AG09309 (cell line): Measurements from ENCODE around the gene CAPG.
A peak's percentile ranks its signal among the peaks of the same experiment; 100 is the strongest.

Experiments
- DNase-seq: peaks from one replicate; pipeline ENCODE4 v3.0.0-alpha.2; 2010; ENCODE audit warnings: low read depth
- H3K4me3 ChIP-seq: 2 replicates; pipeline ENCODE4 v1.5.1; 2011; ENCODE audit warnings: mild to moderate bottlenecking, low read depth, low read length, moderate library complexity; ENCODE audit not compliant: control insufficient read depth
- CTCF ChIP-seq: IDR thresholded peaks from 2 replicates; pipeline ENCODE4 v1.5.1; 2011; ENCODE audit warnings: mild to moderate bottlenecking, low read depth, low read length, inconsistent platforms; ENCODE audit not compliant: insufficient read depth, control insufficient read depth; ENCODE audit errors: missing control alignments

The CAPG gene

GRCh38 chr2:85413592-85414420 lies 3.6 kb upstream of the CAPG start:
- no peak for DNase-seq
- no peak for TF ChIP-seq CTCF
- H3K4me3 ChIP-seq: peak overlapping the region; percentile 66

DNA sequence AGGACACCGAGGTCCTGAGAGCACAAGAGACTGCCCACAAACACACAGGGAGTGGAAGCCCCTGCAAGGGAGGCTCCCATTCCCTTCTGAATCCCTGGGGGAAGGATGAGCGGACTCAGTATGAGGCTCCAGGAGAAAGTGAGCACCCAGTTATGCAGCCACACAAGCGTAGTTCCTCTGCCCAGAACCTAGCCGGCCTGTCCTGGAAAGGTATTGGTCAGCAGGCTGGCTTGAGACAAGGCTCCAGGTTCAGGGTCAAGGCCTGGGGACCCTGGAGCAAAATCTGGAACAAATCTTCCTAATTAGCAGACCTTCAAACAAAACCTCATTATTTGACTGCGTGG lies 1.2 kb upstream of the CAPG start:
- no peak for DNase-seq
- H3K4me3 ChIP-seq: no peak overlapping the region
- TF ChIP-seq CTCF: no peak

DNA sequence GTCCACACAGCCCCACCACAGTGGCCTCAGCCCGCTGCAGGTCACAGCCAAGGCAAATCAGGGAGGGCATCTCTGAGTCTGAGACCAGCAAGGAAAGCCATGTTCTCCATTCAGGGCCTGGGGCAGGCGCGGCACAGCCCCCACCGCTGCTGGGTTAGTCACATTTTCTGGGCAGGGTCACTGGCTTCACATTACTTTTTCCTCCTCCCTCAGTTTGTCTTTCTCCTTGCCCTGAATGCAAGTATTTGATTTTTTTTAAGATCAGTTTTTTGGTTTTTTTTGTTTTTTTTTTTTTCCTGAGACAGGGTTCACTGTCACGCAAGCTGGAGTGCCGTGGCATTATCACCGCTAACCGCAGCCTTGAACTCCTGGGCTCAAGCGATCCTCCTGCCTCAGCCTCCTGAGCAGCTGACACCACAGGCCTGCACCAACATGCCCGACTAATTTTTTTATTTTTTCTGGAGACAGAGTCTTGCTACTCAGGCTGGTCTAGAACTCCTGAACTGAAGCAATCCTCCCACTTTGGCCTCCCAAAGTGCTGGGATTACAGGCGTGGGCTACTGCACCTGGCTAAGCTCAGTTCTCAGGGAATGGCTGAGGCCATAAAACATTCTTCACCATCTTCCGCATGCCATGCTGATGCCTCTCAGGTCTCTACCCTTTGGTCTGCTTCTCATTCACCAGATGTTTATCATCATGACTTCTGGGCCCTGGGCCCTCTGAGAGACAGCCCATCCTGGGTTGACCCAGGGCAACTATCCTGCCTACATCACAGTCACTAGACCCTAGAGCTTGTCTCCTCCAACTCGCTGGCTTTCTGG lies 628 bp upstream of the CAPG start:
- TF ChIP-seq CTCF: no peak
- no peak for DNase-seq
- no peak overlapping the region for H3K4me3 ChIP-seq

- peak; percentile 55 for DNase-seq
- no peak for TF ChIP-seq CTCF
- H3K4me3 ChIP-seq: peak overlapping the region; percentile 10
Observed at GRCh38 chr2:85405201-85406059, 4.7 kb downstream of the CAPG start.

DNA sequence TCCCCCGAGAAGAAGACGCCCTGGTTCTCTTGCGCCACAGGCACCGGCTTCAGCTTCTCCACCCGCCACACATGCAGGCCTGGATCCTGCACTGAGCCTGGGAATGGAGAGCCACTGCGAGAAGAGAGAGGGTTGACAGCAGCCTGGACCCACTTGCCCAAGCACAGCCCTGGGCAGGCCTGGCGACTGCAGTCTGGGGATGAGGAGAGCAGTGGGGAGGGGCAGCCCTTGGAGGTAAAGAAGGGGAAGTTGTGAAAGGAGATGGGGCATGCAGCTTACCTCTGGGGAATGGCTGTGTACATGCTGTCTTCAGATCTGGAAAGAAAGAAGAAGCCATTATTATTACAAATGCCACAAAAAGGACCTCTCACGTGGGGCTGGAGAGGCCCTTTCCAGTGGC lies 8.3 kb downstream of the CAPG start:
- DNase-seq: no peak

DNA sequence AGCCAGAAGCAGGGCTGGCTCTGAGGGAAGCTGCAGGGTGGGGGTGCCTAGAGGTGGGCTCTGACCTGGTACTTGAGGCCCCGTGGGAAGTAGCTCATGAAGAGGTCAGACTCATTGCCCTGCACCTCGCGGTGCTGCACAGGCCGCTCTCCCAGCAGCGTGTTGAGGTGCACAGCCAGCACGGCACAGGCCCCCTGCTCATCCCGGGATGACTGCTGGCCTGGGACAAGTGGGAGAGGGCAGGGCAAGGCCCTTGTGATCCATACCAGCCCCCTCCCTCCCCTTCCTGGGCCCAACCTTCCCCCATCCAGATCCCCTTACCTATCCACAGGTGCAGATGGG lies 8.7 kb downstream of the CAPG start:
- TF ChIP-seq CTCF: no peak
- DNase-seq: no peak

More for the DNA sequence above, 8.3 kb downstream of the CAPG start:
- H3K4me3 ChIP-seq: no peak overlapping the region
- no peak for TF ChIP-seq CTCF

More for the DNA sequence above, 8.7 kb downstream of the CAPG start:
- no peak overlapping the region for H3K4me3 ChIP-seq
